GM23338 (cell line): ENCODE results near the gene HIVEP3. TPM values are rescaled to one million over a fixed set of nuclear protein-coding genes. Genes with fewer than 3 reads are reported as not detected.

Experiments
- ATAC-seq: fragments of 200-7000 bp; cut with Tn5 transposase; 3 replicates; pipeline ENCODE4 v1.9.1; 2020
- DNase-seq: peaks from one replicate; pipeline ENCODE4 v3.0.0-alpha.2; 2015; ENCODE audit warnings: low spot score
- H2AFZ ChIP-seq: fragments of 200-600 bp; sonication (generic); 2 replicates; pipeline ENCODE4 v1.8.0; 2016; ENCODE audit warnings: antibody characterized with exemption, mild to moderate bottlenecking, moderate library complexity
- H3F3A ChIP-seq: fragments of 200-600 bp; sonication (generic); replicated peaks from 2 replicates; pipeline ENCODE4 v1.8.0; 2017; ENCODE audit warnings: antibody characterized with exemption, mixed run types, low read depth
- H3K27ac ChIP-seq: fragments of 200-600 bp; sonication (generic); 2 replicates; pipeline ENCODE4 v1.6.1; 2016; ENCODE audit warnings: low read depth
- H3K27me3 ChIP-seq: fragments of 200-600 bp; sonication (generic); 2 replicates; pipeline ENCODE4 v1.8.0; 2016; ENCODE audit warnings: mild to moderate bottlenecking, mixed run types, moderate library complexity; ENCODE audit not compliant: insufficient read depth
- H3K36me3 ChIP-seq: fragments of 200-600 bp; sonication (generic); 2 replicates; pipeline ENCODE4 v1.8.0; 2016; ENCODE audit warnings: mild to moderate bottlenecking; ENCODE audit not compliant: insufficient read depth
- H3K4me1 ChIP-seq: fragments of 200-600 bp; sonication (generic); 2 replicates; pipeline ENCODE4 v1.8.0; 2016; ENCODE audit warnings: mild to moderate bottlenecking, moderate library complexity; ENCODE audit not compliant: insufficient read depth
- H3K4me2 ChIP-seq: fragments of 200-600 bp; sonication (generic); 2 replicates; pipeline ENCODE4 v1.7.1; 2017; ENCODE audit warnings: mixed run types
- H3K4me3 ChIP-seq: fragments of 200-600 bp; sonication (generic); 2 replicates; pipeline ENCODE4 v1.6.1; 2016; ENCODE audit warnings: mixed run types
- H3K79me2 ChIP-seq: fragments of 200-600 bp; sonication (generic); replicated peaks from 2 replicates; pipeline ENCODE4 v1.8.0; 2017; ENCODE audit warnings: mild to moderate bottlenecking; ENCODE audit not compliant: insufficient read depth
- H3K9me2 ChIP-seq: fragments of 200-600 bp; sonication (generic); 2 replicates; pipeline ENCODE4 v1.8.0; 2017; ENCODE audit not compliant: insufficient read depth
- H4K20me1 ChIP-seq: fragments of 200-600 bp; sonication (generic); replicated peaks from 2 replicates; pipeline ENCODE4 v1.8.0; 2017; ENCODE audit warnings: mild to moderate bottlenecking; ENCODE audit not compliant: insufficient read depth
- H3K27ac Mint-ChIP-seq: 2 replicates; pipeline ENCODE4 v1.8.0; 2020; ENCODE audit warnings: inconsistent platforms, mild to moderate bottlenecking, moderate library complexity, mixed read lengths
- H3K27me3 Mint-ChIP-seq: 3 replicates; pipeline ENCODE4 v1.8.0; 2022; ENCODE audit warnings: low read depth, mild to moderate bottlenecking, moderate library complexity, mixed read lengths, inconsistent platforms; ENCODE audit not compliant: insufficient read depth, poor library complexity
- H3K36me3 Mint-ChIP-seq: 3 replicates; pipeline ENCODE4 v1.8.0; 2021; ENCODE audit warnings: low read depth, mild to moderate bottlenecking, inconsistent platforms, moderate library complexity, mixed read lengths
- H3K4me1 Mint-ChIP-seq: 3 replicates; pipeline ENCODE4 v1.8.0; 2020; ENCODE audit warnings: mild to moderate bottlenecking, inconsistent platforms, mixed read lengths
- H3K4me3 Mint-ChIP-seq: 3 replicates; pipeline ENCODE4 v1.8.0; 2021; ENCODE audit warnings: moderate library complexity, mild to moderate bottlenecking, inconsistent platforms, mixed read lengths
- H3K9me3 Mint-ChIP-seq: 3 replicates; pipeline ENCODE4 v1.8.0; 2020; ENCODE audit warnings: moderate library complexity, mild to moderate bottlenecking, inconsistent platforms, mixed read lengths
- CREB1 ChIP-seq: fragments of 250-450 bp; sonication (Bioruptor Pico); IDR thresholded peaks from 2 replicates; pipeline ENCODE4 v1.5.0; 2020; ENCODE audit warnings: low read depth, mild to moderate bottlenecking, moderate library complexity
- ETS1 ChIP-seq: IDR thresholded peaks from 2 replicates; pipeline ENCODE4 v1.6.1; 2016; ENCODE audit warnings: antibody characterized with exemption
- EZH2 ChIP-seq: fragments of 200-600 bp; sonication (generic); IDR thresholded peaks from one replicate; pipeline ENCODE4 v1.8.0; 2017; ENCODE audit warnings: antibody characterized with exemption, mild to moderate bottlenecking, low read depth; ENCODE audit not compliant: unreplicated experiment
- EZH2phosphoT487 ChIP-seq: fragments of 200-600 bp; sonication (generic); IDR thresholded peaks from one replicate; pipeline ENCODE4 v1.8.1; 2018; ENCODE audit warnings: antibody characterized with exemption; ENCODE audit not compliant: unreplicated experiment
- JUNB ChIP-seq: IDR thresholded peaks from one replicate; pipeline ENCODE4 v1.6.1; 2016; ENCODE audit warnings: antibody characterized with exemption; ENCODE audit not compliant: unreplicated experiment
- NANOG ChIP-seq: IDR thresholded peaks from 2 replicates; pipeline ENCODE4 v1.6.1; 2016; ENCODE audit warnings: antibody characterized with exemption, borderline replicate concordance
- POLR2AphosphoS5 ChIP-seq: IDR thresholded peaks from 2 replicates; pipeline ENCODE4 v1.6.1; 2016; ENCODE audit warnings: antibody characterized with exemption, low read depth
- REST ChIP-seq: IDR thresholded peaks from one replicate; pipeline ENCODE4 v1.6.1; 2018; ENCODE audit warnings: antibody characterized with exemption; ENCODE audit not compliant: unreplicated experiment
- STAT1 ChIP-seq: IDR thresholded peaks from one replicate; pipeline ENCODE4 v1.6.1; 2016; ENCODE audit warnings: antibody characterized with exemption; ENCODE audit not compliant: unreplicated experiment
- ZNF114 ChIP-seq: fragments of 250-450 bp; sonication (Bioruptor Pico); IDR thresholded peaks from 2 replicates; pipeline ENCODE4 v1.5.0; 2020; ENCODE audit warnings: mild to moderate bottlenecking, moderate library complexity
- polyA plus RNA-seq: library from polyadenylated mRNA; unstranded; fragments of >200 nt; fragmentation: Nextera tagmentation; extraction: Ambion mirVana; gene quantifications from 2 replicates; pipeline ENCODE4 v1.2.1, GENCODE V29; 2016
- total RNA-seq: library from RNA; depleted of rRNA; stranded (reverse); fragments of >200 nt; shearing (Covaris generic); gene quantifications from 2 replicates; pipeline ENCODE4 v1.2.3, GENCODE V29; 2014
- TF ChIP-seq, protein P1 (sequence below): fragments of 250-450 bp; sonication (Bioruptor Pico); IDR thresholded peaks from 2 replicates; pipeline ENCODE4 v1.5.0; 2020; ENCODE audit warnings: mild to moderate bottlenecking, moderate library complexity
- TF ChIP-seq, protein P2 (sequence below), 2 experiments: fragments of 200-600 bp in 1 of 2; sonication (generic) in 1 of 2; conservative IDR thresholded peaks; 2 replicates each; pipeline versions ENCODE4 v1.5.1 to v1.6.1; 2016 to 2017; ENCODE audit warnings: antibody characterized with exemption in 2 of 2, low read depth in 2 of 2, mild to moderate bottlenecking in 2 of 2, moderate library complexity in 1 of 2

Gene HIVEP3
- total and polyA plus RNA-seq, 2 experiments from 2014 or later = 0.14 to 0.24 TPM

GRCh38 chr1:41902664-41903063 is 16.1 kb downstream of the HIVEP3 start (continued):
- TF ChIP-seq ETS1 = no peak

- Histone ChIP-seq H2AFZ (peak overlapping the region; percentile 77; the same call in 1 of the 2 replicates), H3K79me2 (no peaks in the 10 kb centered on the region), H3K4me2 (no peak overlapping the region), H3K27ac (no peak overlapping the region), H3K4me1 (peaks cover 3% of the 10 kb centered on the region; the same call in 1 of the 2 replicates), H4K20me1 (no peaks in the 10 kb centered on the region), H3K9me2 (peaks cover 4% of the 10 kb centered on the region; the same call in 1 of the 2 replicates), H3K27me3 (no peaks in the 10 kb centered on the region), H3F3A (no peaks in the 10 kb centered on the region), H3K36me3 (no peaks in the 10 kb centered on the region), H3K4me3 (no peak overlapping the region)
- ATAC-seq (peak; percentile 74), DNase-seq (peak; percentile 30)
- Mint-ChIP-seq H3K27me3 (peaks cover 6% of the 10 kb centered on the region), H3K9me3 (no peaks in the 10 kb centered on the region), H3K36me3 (no peaks in the 10 kb centered on the region), H3K4me1 (peaks cover 31% of the 10 kb centered on the region), H3K27ac (no peak overlapping the region), H3K4me3 (no peak overlapping the region)
- TF ChIP-seq, protein P1, sequence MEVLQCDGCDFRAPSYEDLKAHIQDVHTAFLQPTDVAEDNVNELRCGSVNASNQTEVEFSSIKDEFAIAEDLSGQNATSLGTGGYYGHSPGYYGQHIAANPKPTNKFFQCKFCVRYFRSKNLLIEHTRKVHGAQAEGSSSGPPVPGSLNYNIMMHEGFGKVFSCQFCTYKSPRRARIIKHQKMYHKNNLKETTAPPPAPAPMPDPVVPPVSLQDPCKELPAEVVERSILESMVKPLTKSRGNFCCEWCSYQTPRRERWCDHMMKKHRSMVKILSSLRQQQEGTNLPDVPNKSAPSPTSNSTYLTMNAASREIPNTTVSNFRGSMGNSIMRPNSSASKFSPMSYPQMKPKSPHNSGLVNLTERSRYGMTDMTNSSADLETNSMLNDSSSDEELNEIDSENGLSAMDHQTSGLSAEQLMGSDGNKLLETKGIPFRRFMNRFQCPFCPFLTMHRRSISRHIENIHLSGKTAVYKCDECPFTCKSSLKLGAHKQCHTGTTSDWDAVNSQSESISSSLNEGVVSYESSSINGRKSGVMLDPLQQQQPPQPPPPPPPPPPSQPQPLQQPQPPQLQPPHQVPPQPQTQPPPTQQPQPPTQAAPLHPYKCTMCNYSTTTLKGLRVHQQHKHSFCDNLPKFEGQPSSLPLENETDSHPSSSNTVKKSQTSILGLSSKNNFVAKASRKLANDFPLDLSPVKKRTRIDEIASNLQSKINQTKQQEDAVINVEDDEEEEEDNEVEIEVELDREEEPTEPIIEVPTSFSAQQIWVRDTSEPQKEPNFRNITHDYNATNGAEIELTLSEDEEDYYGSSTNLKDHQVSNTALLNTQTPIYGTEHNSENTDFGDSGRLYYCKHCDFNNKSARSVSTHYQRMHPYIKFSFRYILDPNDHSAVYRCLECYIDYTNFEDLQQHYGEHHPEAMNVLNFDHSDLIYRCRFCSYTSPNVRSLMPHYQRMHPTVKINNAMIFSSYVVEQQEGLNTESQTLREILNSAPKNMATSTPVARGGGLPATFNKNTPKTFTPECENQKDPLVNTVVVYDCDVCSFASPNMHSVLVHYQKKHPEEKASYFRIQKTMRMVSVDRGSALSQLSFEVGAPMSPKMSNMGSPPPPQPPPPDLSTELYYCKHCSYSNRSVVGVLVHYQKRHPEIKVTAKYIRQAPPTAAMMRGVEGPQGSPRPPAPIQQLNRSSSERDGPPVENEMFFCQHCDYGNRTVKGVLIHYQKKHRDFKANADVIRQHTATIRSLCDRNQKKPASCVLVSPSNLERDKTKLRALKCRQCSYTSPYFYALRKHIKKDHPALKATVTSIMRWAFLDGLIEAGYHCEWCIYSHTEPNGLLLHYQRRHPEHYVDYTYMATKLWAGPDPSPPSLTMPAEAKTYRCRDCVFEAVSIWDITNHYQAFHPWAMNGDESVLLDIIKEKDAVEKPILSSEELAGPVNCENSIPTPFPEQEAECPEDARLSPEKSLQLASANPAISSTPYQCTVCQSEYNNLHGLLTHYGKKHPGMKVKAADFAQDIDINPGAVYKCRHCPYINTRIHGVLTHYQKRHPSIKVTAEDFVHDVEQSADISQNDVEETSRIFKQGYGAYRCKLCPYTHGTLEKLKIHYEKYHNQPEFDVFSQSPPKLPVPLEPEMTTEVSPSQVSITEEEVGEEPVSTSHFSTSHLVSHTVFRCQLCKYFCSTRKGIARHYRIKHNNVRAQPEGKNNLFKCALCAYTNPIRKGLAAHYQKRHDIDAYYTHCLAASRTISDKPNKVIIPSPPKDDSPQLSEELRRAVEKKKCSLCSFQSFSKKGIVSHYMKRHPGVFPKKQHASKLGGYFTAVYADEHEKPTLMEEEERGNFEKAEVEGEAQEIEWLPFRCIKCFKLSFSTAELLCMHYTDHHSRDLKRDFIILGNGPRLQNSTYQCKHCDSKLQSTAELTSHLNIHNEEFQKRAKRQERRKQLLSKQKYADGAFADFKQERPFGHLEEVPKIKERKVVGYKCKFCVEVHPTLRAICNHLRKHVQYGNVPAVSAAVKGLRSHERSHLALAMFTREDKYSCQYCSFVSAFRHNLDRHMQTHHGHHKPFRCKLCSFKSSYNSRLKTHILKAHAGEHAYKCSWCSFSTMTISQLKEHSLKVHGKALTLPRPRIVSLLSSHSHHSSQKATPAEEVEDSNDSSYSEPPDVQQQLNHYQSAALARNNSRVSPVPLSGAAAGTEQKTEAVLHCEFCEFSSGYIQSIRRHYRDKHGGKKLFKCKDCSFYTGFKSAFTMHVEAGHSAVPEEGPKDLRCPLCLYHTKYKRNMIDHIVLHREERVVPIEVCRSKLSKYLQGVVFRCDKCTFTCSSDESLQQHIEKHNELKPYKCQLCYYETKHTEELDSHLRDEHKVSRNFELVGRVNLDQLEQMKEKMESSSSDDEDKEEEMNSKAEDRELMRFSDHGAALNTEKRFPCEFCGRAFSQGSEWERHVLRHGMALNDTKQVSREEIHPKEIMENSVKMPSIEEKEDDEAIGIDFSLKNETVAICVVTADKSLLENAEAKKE (CRISPR knock-in tag) = no peak
- no peak for TF ChIP-seq JUNB
- TF ChIP-seq, protein P2, sequence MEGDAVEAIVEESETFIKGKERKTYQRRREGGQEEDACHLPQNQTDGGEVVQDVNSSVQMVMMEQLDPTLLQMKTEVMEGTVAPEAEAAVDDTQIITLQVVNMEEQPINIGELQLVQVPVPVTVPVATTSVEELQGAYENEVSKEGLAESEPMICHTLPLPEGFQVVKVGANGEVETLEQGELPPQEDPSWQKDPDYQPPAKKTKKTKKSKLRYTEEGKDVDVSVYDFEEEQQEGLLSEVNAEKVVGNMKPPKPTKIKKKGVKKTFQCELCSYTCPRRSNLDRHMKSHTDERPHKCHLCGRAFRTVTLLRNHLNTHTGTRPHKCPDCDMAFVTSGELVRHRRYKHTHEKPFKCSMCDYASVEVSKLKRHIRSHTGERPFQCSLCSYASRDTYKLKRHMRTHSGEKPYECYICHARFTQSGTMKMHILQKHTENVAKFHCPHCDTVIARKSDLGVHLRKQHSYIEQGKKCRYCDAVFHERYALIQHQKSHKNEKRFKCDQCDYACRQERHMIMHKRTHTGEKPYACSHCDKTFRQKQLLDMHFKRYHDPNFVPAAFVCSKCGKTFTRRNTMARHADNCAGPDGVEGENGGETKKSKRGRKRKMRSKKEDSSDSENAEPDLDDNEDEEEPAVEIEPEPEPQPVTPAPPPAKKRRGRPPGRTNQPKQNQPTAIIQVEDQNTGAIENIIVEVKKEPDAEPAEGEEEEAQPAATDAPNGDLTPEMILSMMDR (conservative IDR thresholded peaks at IDR 0.05; ENCODE audit: low read depth in 2 of 2) = no peak
- TF ChIP-seq ETS1 = no peak
- no peak for TF ChIP-seq REST
- TF ChIP-seq EZH2phosphoT487 = no peak
- no peak for TF ChIP-seq STAT1
- TF ChIP-seq POLR2AphosphoS5 = no peak
- TF ChIP-seq EZH2 = no peak
- TF ChIP-seq ZNF114 (CRISPR knock-in tag) = no peak
- no peak for TF ChIP-seq NANOG
- TF ChIP-seq CREB1 (CRISPR knock-in tag) = no peak
Observed at GRCh38 chr1:41902159-41902577, 16.6 kb downstream of the HIVEP3 start.
